ENCODE measurements around the gene TRMT61B.

The TRMT61B gene

DNA sequence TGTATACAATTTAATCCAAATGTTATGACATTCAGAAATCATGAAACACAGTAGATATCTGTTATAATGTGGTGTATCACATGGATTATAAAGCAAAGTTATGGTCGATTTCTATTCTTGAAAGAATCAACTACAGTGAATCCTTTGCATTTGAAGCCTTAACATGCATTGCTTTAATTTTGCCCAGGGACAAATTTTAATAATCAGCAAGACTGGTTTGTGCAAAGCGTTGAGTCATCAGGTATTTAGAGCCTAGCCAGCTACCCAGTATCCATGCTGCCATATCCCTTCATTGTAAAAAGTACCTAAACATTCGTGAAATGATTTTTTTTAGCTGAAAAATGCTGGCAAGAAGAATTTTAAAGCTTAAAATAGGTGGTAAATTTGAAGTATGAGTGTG, 68.4 kb downstream of the TRMT61B start:
- DNase-seq (ENCODE audit: low read depth, low spot score), result peak; percentile 18
- in situ Hi-C loops (cut with HindIII; ENCODE audit: low sequenced_read_pairs), result no loop called here
- TF ChIP-seq, protein P1, sequence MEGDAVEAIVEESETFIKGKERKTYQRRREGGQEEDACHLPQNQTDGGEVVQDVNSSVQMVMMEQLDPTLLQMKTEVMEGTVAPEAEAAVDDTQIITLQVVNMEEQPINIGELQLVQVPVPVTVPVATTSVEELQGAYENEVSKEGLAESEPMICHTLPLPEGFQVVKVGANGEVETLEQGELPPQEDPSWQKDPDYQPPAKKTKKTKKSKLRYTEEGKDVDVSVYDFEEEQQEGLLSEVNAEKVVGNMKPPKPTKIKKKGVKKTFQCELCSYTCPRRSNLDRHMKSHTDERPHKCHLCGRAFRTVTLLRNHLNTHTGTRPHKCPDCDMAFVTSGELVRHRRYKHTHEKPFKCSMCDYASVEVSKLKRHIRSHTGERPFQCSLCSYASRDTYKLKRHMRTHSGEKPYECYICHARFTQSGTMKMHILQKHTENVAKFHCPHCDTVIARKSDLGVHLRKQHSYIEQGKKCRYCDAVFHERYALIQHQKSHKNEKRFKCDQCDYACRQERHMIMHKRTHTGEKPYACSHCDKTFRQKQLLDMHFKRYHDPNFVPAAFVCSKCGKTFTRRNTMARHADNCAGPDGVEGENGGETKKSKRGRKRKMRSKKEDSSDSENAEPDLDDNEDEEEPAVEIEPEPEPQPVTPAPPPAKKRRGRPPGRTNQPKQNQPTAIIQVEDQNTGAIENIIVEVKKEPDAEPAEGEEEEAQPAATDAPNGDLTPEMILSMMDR (IDR thresholded peaks at IDR 0.05; ENCODE audit: low read depth, low read length), result no peak

More for the DNA sequence above, 68.4 kb downstream of the TRMT61B start:
- H3K4me3 ChIP-seq (ENCODE audit: low read depth, low read length), result no peak overlapping the region
